HCT116 (cell line): ENCODE data around the gene WHAMM. TPM values are rescaled to one million over a fixed set of nuclear protein-coding genes. Genes with fewer than 3 reads are reported as not detected.

Experiments
- ATAC-seq: fragments of 200-7000 bp; cut with Tn5 transposase; 2 replicates; pipeline ENCODE4 v1.9.1; 2020; ENCODE audit warnings: mild to moderate bottlenecking, moderate library complexity
- BruUV-seq: library from RNA; stranded (reverse); fragments of 400-500 nt; replicated peaks from 2 replicates; lab custom pipeline; 2021; lab: Mats Ljungman, UMichigan
- CTCF ChIA-PET: fragments of 300-600 bp; sonication (Branson Sonifier 250); formaldehyde crosslinking; loops from one replicate; lab custom pipeline; 2021; ENCODE audit warnings: antibody characterized with exemption; lab: Charles Lee
- POLR2A ChIA-PET: fragments of 300-600, 350-600 bp; sonication (Branson Sonifier 250); formaldehyde crosslinking; loops from one replicate; lab custom pipeline; 2021; ENCODE audit warnings: antibody characterized with exemption; lab: Charles Lee
- RAD21 ChIA-PET, 2 experiments: fragments of 300-600 bp; sonication (Branson Sonifier 250); formaldehyde crosslinking; loops; one replicate each; lab custom pipeline; 2023; ENCODE audit warnings: low total read pairs in 2 of 2; ENCODE audit not compliant: uncharacterized antibody in 2 of 2, unreplicated experiment in 2 of 2, low non-redundant PET in 1 of 2; lab: Charles Lee
- DNase-seq: peaks from one replicate; pipeline ENCODE4 v3.0.0-alpha.2; 2010; ENCODE audit warnings: low read depth, low spot score
- H2AFZ ChIP-seq: fragments of 200-600 bp; shearing (Covaris generic), sonication (generic); 2 replicates; pipeline ENCODE4 v1.6.1; 2017; ENCODE audit warnings: low read depth, mixed run types, mixed read lengths, antibody characterized with exemption, low read length; ENCODE audit not compliant: poor library complexity, severe bottlenecking
- H3K27ac ChIP-seq: 2 replicates; pipeline ENCODE4 v1.5.1; 2012; ENCODE audit warnings: low read depth, low read length
- H3K27me3 ChIP-seq: fragments of 200-600 bp; sonication (generic); 2 replicates; pipeline ENCODE4 v1.6.1; 2016; ENCODE audit warnings: mixed run types, low read length, mixed read lengths; ENCODE audit not compliant: insufficient read depth
- H3K36me3 ChIP-seq, 2 experiments: fragments of 200-500 bp in 1 of 2; fragments of 200-600 bp in 1 of 2; sonication (Bioruptor generic) in 1 of 2; sonication (generic) in 1 of 2; 2 replicates each; pipeline versions ENCODE4 v1.5.1 to v1.6.1; 2014 to 2016; ENCODE audit warnings: low read length in 2 of 2, inconsistent platforms in 1 of 2, mixed read lengths in 1 of 2, mixed run types in 1 of 2; ENCODE audit not compliant: insufficient read depth in 2 of 2, control insufficient read depth in 1 of 2
- H3K4me1 ChIP-seq, 2 experiments: fragments of 200-600 bp in 1 of 2; sonication (generic) in 1 of 2; 2 replicates each; pipeline versions ENCODE4 v1.5.1 to v1.6.1; 2012 to 2017; ENCODE audit warnings: low read length in 2 of 2, inconsistent platforms in 1 of 2, mild to moderate bottlenecking in 1 of 2, mixed read lengths in 1 of 2, mixed run types in 1 of 2, moderate library complexity in 1 of 2; ENCODE audit not compliant: insufficient read depth in 2 of 2, control insufficient read depth in 1 of 2
- H3K4me2 ChIP-seq: fragments of 200-600 bp; sonication (generic); 2 replicates; pipeline ENCODE4 v1.6.1; 2017; ENCODE audit warnings: mixed run types, low read length, mixed read lengths
- H3K4me3 ChIP-seq, 2 experiments: fragments of 200-600 bp in 1 of 2; sonication (generic) in 1 of 2; replicated peaks in 1 of 2; 2 replicates each; pipeline ENCODE4 v1.5.1; 2011 to 2016; ENCODE audit warnings: low read length in 2 of 2, control low read depth in 1 of 2, low read depth in 1 of 2, mild to moderate bottlenecking in 1 of 2, mixed read lengths in 1 of 2, mixed run types in 1 of 2
- H3K79me2 ChIP-seq: fragments of 200-600 bp; sonication (generic); 2 replicates; pipeline ENCODE4 v1.6.1; 2017; ENCODE audit warnings: mild to moderate bottlenecking, mixed run types, low read length, moderate library complexity, mixed read lengths; ENCODE audit not compliant: insufficient read depth
- H3K9ac ChIP-seq: fragments of 200-600 bp; sonication (generic); 2 replicates; pipeline ENCODE4 v1.6.1; 2016; ENCODE audit warnings: low read length, mixed read lengths
- H3K9me2 ChIP-seq: fragments of 200-600 bp; sonication (generic), shearing (Covaris generic); 2 replicates; pipeline ENCODE4 v1.6.1; 2017; ENCODE audit warnings: mixed run types, mild to moderate bottlenecking, moderate library complexity; ENCODE audit not compliant: insufficient read depth
- H3K9me3 ChIP-seq, 2 experiments: fragments of 200-500 bp in 1 of 2; fragments of 200-600 bp in 1 of 2; sonication (Bioruptor generic) in 1 of 2; sonication (generic) in 1 of 2; 2 replicates each; pipeline ENCODE4 v1.6.1; 2014 to 2017; ENCODE audit warnings: low read length in 2 of 2, mixed read lengths in 2 of 2, inconsistent platforms in 1 of 2, low read depth in 1 of 2, mild to moderate bottlenecking in 1 of 2, mixed run types in 1 of 2, moderate library complexity in 1 of 2; ENCODE audit not compliant: control insufficient read depth in 1 of 2, insufficient read depth in 1 of 2
- H4K20me1 ChIP-seq: fragments of 200-600 bp; sonication (generic), shearing (Covaris generic); 2 replicates; pipeline ENCODE4 v1.6.1; 2017; ENCODE audit warnings: mixed run types, mild to moderate bottlenecking, moderate library complexity; ENCODE audit not compliant: insufficient read depth
- CBX3 ChIP-seq: IDR thresholded peaks from 2 replicates; pipeline ENCODE4 v1.6.1; 2012; ENCODE audit warnings: low read depth
- CEBPB ChIP-seq: IDR thresholded peaks from 2 replicates; pipeline ENCODE4 v1.6.1; 2012; ENCODE audit warnings: low read depth
- ELF1 ChIP-seq: IDR thresholded peaks from 2 replicates; pipeline ENCODE4 v1.6.1; 2012; ENCODE audit warnings: low read depth, borderline replicate concordance
- POLR2A ChIP-seq: IDR thresholded peaks from 2 replicates; pipeline ENCODE4 v1.7.0; 2011; ENCODE audit warnings: borderline replicate concordance; ENCODE audit not compliant: insufficient read depth, insufficient read length; ENCODE audit errors: extremely low read depth
- POLR2AphosphoS5 ChIP-seq: IDR thresholded peaks from 2 replicates; pipeline ENCODE4 v1.6.1; 2011; ENCODE audit warnings: mild to moderate bottlenecking, low read depth, low read length, moderate library complexity
- RAD21 ChIP-seq: IDR thresholded peaks from 2 replicates; pipeline ENCODE4 v1.6.1; 2012; ENCODE audit warnings: low read depth, mild to moderate bottlenecking
- SIN3A ChIP-seq: IDR thresholded peaks from 2 replicates; pipeline ENCODE4 v1.6.1; 2012; ENCODE audit warnings: low read depth
- SP1 ChIP-seq: IDR thresholded peaks from 2 replicates; pipeline ENCODE4 v1.6.1; 2012; ENCODE audit warnings: low read depth
- SRF ChIP-seq: IDR thresholded peaks from 2 replicates; pipeline ENCODE4 v1.6.1; 2012; ENCODE audit warnings: low read depth
- TCF7L2 ChIP-seq: IDR thresholded peaks from 2 replicates; pipeline ENCODE4 v1.7.0; 2011; ENCODE audit warnings: borderline replicate concordance, inconsistent platforms; ENCODE audit not compliant: insufficient read depth, insufficient read length; ENCODE audit errors: extremely low read depth
- YY1 ChIP-seq: IDR thresholded peaks from 2 replicates; pipeline ENCODE4 v1.6.1; 2011; ENCODE audit warnings: low read length, low read depth, moderate library complexity, mild to moderate bottlenecking; ENCODE audit not compliant: insufficient replicate concordance; ENCODE audit errors: extremely low read depth
- intact Hi-C: fragments of 100-400 bp; cut with micrococcal nuclease; formaldehyde crosslinking; loops from 2 replicates; pipeline ENCODE4 v1.10.0; 2022
- total RNA-seq: library from RNA; stranded (reverse); gene quantifications from one replicate; pipeline ENCODE4 v1.2.1, GENCODE V29; 2021; ENCODE audit not compliant: unreplicated experiment
- TF ChIP-seq, protein P1 (sequence below): IDR thresholded peaks from 2 replicates; pipeline ENCODE4 v1.6.1; 2012
- TF ChIP-seq, protein P2 (sequence below): IDR thresholded peaks from 2 replicates; pipeline ENCODE4 v1.6.1; 2011; ENCODE audit warnings: mild to moderate bottlenecking, low read length, moderate library complexity; ENCODE audit not compliant: insufficient replicate concordance; ENCODE audit errors: extremely low read depth
- TF ChIP-seq, protein P3 (sequence below), 3 experiments: fragments of 200-600 bp in 1 of 3; sonication (generic) in 1 of 3; IDR thresholded peaks in 2 of 3; conservative IDR thresholded peaks in 1 of 3; 2 replicates each; pipeline ENCODE4 v1.5.1; 2012 to 2017; ENCODE audit warnings: low read depth in 2 of 3, low read length in 2 of 3, antibody characterized with exemption in 1 of 3, borderline replicate concordance in 1 of 3, control low read depth in 1 of 3, mild to moderate bottlenecking in 1 of 3, mixed read lengths in 1 of 3, mixed run types in 1 of 3, moderate library complexity in 1 of 3; ENCODE audit not compliant: insufficient read depth in 1 of 3
- TF ChIP-seq, protein P4 (sequence below): IDR thresholded peaks from 2 replicates; pipeline ENCODE4 v1.6.1; 2012

The WHAMM gene
- total RNA-seq, 1 experiment from 2014 or later, result 7.1 TPM

DNA sequence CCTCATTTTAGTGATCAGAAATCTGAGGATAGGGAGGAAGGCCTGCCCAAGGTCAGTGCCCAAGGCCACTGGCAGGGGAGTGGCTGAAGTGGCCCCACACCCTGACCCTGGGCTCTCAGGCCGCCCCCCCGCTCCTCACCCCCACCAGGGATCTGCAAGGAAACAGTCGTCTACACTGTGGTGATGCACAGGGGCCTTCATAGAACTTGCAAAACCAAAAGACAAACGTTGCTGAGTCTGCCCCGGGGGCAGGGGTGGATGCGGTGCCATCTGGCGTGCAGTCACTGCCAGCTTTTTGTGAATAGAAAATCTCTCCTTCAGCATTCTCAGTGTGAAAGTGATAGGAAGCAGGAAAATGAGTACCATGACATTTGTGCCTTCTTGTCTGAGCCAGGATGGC lies 41.3 kb downstream of the WHAMM start:
- Histone ChIP-seq H3K27me3 (no peaks in the 10 kb centered on the region), H3K9me3 (no peaks in the 10 kb centered on the region), H3K9ac (no peak overlapping the region), H3K79me2 (no peaks in the 10 kb centered on the region), H2AFZ (no peak overlapping the region), H3K4me1 (peaks cover 3 to 19% of the 10 kb centered on the region in 2 experiments; a peak in 3 of 4 replicates), H3K4me3 (no peak overlapping the region), H3K36me3 (no peaks in the 10 kb centered on the region), H3K27ac (no peak overlapping the region), H4K20me1 (no peaks in the 10 kb centered on the region), H3K9me2 (no peaks in the 10 kb centered on the region), H3K4me2 (no peak overlapping the region)
- ChIA-PET RAD21 (no interaction called here), CTCF (no interaction called here), POLR2A (no interaction called here)
- no TSS peak for BruUV-seq
- no peak for TF ChIP-seq SRF
- TF ChIP-seq SP1, result no peak
- TF ChIP-seq, protein P1, sequence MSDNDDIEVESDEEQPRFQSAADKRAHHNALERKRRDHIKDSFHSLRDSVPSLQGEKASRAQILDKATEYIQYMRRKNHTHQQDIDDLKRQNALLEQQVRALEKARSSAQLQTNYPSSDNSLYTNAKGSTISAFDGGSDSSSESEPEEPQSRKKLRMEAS, result no peak
- TF ChIP-seq CBX3, result no peak
- TF ChIP-seq CEBPB, result no peak
- no peak for TF ChIP-seq POLR2AphosphoS5
- no peak for TF ChIP-seq TCF7L2
- TF ChIP-seq, protein P2, sequence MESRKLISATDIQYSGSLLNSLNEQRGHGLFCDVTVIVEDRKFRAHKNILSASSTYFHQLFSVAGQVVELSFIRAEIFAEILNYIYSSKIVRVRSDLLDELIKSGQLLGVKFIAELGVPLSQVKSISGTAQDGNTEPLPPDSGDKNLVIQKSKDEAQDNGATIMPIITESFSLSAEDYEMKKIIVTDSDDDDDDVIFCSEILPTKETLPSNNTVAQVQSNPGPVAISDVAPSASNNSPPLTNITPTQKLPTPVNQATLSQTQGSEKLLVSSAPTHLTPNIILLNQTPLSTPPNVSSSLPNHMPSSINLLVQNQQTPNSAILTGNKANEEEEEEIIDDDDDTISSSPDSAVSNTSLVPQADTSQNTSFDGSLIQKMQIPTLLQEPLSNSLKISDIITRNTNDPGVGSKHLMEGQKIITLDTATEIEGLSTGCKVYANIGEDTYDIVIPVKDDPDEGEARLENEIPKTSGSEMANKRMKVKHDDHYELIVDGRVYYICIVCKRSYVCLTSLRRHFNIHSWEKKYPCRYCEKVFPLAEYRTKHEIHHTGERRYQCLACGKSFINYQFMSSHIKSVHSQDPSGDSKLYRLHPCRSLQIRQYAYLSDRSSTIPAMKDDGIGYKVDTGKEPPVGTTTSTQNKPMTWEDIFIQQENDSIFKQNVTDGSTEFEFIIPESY, result no peak
- no peak for TF ChIP-seq ELF1
- TF ChIP-seq, protein P3, sequence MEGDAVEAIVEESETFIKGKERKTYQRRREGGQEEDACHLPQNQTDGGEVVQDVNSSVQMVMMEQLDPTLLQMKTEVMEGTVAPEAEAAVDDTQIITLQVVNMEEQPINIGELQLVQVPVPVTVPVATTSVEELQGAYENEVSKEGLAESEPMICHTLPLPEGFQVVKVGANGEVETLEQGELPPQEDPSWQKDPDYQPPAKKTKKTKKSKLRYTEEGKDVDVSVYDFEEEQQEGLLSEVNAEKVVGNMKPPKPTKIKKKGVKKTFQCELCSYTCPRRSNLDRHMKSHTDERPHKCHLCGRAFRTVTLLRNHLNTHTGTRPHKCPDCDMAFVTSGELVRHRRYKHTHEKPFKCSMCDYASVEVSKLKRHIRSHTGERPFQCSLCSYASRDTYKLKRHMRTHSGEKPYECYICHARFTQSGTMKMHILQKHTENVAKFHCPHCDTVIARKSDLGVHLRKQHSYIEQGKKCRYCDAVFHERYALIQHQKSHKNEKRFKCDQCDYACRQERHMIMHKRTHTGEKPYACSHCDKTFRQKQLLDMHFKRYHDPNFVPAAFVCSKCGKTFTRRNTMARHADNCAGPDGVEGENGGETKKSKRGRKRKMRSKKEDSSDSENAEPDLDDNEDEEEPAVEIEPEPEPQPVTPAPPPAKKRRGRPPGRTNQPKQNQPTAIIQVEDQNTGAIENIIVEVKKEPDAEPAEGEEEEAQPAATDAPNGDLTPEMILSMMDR (IDR thresholded peaks at IDR 0.05 in 2 of 3, conservative IDR thresholded peaks at IDR 0.05 in 1 of 3; ENCODE audit: borderline replicate concordance in 1 of 3, insufficient read depth in 1 of 3, low read depth in 2 of 3, low read length in 2 of 3), result no peak
- TF ChIP-seq, protein P4, sequence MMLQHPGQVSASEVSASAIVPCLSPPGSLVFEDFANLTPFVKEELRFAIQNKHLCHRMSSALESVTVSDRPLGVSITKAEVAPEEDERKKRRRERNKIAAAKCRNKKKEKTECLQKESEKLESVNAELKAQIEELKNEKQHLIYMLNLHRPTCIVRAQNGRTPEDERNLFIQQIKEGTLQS, result no peak
- no peak for TF ChIP-seq POLR2A
- no peak for TF ChIP-seq SIN3A
- no peak for TF ChIP-seq RAD21
- TF ChIP-seq YY1, result no peak
- intact Hi-C loops, result no loop called here
- DNase-seq (no peak), ATAC-seq (no peak)
